IPS-18c (cell line): ENCODE data around the gene TMEM200A.

Experiments used
- H3K4me3 ChIP-seq: 2 replicates; pipeline ENCODE4 v1.7.0; 2013; ENCODE audit warnings: low read depth, mild to moderate bottlenecking, low read length, moderate library complexity; ENCODE audit not compliant: insufficient read depth
- H3K9me3 ChIP-seq: one replicate; pipeline ENCODE4 v1.6.1; 2013; ENCODE audit warnings: mild to moderate bottlenecking, low read length, moderate library complexity; ENCODE audit not compliant: control insufficient read depth, insufficient read depth

Gene TMEM200A

DNA sequence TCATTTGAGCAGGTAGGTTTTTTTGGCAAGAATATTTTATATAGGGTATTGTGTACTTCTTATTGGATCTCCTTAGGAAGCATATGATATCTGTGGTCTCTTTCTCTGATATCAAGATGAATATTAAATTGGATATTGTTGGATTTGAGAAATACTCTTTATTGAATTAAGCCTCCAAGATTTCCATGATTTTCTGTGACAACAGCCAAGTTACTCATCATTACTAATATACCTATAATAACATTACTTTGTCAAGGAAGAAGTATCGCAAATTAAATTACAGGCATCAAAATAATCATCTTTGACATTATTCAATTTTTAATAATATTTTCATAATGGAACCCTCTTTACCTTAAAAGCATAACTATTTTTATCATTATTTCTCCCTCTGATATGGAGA lies 86.5 kb downstream of the TMEM200A start:
- Histone ChIP-seq H3K4me3 (no peak overlapping the region), H3K9me3 (no peaks in the 10 kb centered on the region)

- Histone ChIP-seq H3K9me3 (no peaks in the 10 kb centered on the region), H3K4me3 (no peak overlapping the region)
Measured at GRCh38 chr6:130453230-130453629, 87.4 kb downstream of the TMEM200A start.

- no peak overlapping the region for H3K4me3 ChIP-seq
Measured at GRCh38 chr6:130457605-130458004, 91.8 kb downstream of the TMEM200A start.

DNA sequence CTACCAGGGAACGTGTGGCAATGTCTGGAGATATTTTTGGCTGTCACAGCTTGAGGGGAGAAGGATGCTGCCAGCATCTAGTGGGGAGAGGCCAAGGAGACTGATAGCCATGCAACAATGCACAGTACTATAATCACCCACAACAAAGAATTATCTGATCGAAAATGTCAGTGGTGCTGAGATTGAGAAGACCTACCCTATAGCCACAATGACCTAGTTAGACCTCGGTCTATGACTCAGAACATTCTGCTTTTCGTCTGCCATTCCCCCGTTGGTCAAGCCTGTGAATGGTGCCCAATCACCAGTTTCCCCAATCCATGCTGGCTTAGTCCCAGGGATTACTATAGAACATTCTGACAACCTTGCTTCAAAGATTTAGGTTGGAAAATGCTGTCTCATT lies 93.5 kb downstream of the TMEM200A start:
- Histone ChIP-seq H3K9me3 (no peaks in the 10 kb centered on the region), H3K4me3 (no peak overlapping the region)

More at GRCh38 chr6:130457605-130458004, 91.8 kb downstream of the TMEM200A start:
- no peaks in the 10 kb centered on the region for H3K9me3 ChIP-seq

DNA sequence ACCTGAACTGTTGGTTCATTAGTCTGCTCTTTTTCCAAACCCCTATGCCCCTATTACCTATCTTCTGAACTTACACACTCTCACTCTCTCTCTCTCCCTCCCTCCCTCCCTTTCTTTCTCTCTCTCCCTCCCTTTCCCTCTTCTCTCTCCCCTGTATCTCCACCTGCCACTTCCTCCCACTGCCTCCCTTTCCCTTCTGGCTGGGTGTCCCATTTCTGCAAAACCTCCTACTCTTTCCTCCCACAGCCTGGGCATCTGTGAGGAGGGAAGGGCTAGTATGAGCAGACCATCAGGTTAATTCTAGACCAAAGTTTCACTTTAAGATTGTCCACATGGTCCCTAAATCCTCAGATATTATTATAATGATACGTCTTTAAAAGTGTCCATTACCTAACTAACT lies 95.1 kb downstream of the TMEM200A start:
- no peak overlapping the region for H3K4me3 ChIP-seq
- H3K9me3 ChIP-seq: no peaks in the 10 kb centered on the region

DNA sequence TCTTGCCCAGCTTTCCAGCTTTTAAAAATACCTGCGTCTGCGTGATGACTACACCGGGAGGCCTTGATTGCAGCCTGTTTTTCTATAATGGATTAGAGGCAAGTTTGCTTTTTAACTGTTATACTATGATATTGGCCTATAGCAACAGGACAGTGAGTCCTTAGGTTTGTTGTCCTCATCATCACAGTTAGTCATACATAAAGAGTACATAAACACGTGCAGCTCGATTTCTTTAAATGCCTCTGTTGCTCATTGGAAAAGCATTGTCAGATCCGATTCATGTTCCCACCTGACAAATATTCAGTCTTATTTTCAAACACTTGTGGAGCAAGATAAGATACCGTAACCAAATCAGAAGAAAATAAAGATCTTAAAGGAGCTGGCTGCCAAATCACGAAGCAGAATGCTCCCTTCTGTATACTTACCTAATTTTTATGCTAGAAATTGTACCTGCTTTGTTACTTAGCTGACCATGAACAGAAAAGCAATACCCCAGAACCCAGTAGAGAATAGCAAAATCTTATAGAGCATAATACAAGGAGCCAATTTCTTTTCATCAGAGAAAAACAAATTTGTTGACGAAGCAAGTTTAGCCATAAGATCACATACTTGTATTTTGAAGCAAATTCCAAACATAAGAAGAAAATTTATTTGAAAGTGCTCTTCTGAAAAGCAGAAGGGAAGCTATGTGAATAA lies 100.4 kb downstream of the TMEM200A start:
- H3K4me3 ChIP-seq: no peak overlapping the region
- no peaks in the 10 kb centered on the region for H3K9me3 ChIP-seq

GRCh38 chr6:130466748-130467061 lies 100.9 kb downstream of the TMEM200A start:
- H3K4me3 ChIP-seq: no peak overlapping the region
- H3K9me3 ChIP-seq: no peaks in the 10 kb centered on the region

DNA sequence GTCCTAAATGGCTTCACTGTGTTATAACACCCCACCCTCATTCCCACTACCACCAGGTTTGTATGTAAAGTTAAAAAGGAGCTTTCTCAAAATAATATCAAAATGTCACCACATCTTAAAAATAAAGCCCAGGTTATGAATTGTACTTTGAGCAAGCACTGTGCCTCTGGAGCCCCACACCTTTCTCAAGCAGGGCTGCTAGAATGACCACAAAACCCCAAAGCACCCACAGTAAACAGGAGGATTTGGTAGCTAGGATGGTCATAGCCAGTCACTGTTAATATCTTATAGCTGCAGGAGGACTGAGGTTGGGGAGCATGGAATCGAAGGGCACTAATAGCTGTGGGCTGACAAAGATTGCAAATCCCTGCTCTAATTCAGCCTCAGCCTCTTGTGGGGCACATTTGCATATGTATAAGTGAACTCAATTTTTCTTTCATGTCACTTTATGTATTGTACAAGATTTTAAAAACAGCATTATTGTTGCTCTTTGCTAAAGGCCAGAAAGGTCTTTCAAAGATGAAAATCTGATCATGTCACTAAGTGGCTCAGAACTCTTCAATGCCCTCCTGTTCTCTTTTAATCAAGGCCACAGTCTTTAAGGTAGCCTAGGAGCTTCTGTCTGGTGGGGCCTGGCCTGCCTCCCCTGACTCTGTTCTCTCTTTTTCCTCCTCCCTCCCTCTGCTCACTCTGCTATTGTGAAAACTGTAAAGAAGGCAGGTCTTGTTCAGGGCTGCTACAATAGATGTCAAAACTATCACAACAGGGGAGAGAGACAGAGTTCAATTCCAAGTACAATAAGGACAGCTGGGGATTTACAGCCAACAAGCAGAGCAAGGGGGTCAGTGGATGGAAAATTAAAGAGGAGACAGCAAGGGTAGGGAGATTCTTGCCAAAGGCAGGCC lies 101.6 kb downstream of the TMEM200A start:
- H3K9me3 ChIP-seq: no peaks in the 10 kb centered on the region

DNA sequence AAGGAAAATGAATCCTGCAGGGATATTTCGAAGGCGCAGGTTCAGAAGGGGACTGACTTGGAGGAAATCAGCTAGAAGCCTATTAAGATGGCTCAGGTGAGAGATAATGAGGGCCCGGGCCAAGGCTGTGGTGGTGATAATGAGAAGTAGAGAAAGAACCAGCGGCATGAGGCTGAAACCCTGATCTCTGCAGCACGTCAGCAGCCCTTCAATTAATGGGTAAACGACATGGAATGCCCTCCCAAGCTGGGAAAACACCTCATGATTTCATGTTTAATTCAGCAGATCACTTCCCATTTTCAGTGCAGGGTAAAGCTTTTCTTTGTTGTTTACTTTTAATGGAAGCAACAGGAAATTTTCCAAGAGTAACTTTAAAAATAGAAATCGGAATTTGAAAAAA lies 104.9 kb downstream of the TMEM200A start:
- Histone ChIP-seq H3K4me3 (no peak overlapping the region), H3K9me3 (no peaks in the 10 kb centered on the region)

More for the DNA sequence above, 101.6 kb downstream of the TMEM200A start:
- H3K4me3 ChIP-seq: no peak overlapping the region

- Histone ChIP-seq H3K9me3 (peaks cover 2% of the 10 kb centered on the region), H3K4me3 (no peak overlapping the region)
Measured at GRCh38 chr6:130473886-130474285, 108.1 kb downstream of the TMEM200A start.

GRCh38 chr6:130482645-130483390 lies 117.0 kb downstream of the TMEM200A start:
- no peak overlapping the region for H3K4me3 ChIP-seq
- no peaks in the 10 kb centered on the region for H3K9me3 ChIP-seq

DNA sequence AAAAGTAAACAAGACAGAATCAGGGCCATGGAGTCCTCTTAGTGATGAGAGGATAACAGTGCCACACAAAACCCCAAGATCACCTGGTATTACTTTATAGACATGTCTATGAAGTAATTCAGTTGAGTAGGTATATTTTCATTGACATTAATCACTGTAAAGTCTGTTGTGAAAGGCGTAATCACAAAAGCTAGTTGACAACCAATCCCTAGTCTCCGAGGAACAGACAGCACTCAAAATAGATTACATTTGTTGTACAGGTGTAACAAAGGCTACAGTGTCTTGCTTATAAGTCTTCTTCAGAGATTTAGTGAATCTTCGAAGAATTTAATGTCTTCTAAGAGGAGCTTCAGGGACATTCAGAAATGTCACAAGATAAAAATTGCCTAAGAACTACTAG lies 120.1 kb downstream of the TMEM200A start:
- Histone ChIP-seq H3K9me3 (no peaks in the 10 kb centered on the region), H3K4me3 (no peak overlapping the region)

DNA sequence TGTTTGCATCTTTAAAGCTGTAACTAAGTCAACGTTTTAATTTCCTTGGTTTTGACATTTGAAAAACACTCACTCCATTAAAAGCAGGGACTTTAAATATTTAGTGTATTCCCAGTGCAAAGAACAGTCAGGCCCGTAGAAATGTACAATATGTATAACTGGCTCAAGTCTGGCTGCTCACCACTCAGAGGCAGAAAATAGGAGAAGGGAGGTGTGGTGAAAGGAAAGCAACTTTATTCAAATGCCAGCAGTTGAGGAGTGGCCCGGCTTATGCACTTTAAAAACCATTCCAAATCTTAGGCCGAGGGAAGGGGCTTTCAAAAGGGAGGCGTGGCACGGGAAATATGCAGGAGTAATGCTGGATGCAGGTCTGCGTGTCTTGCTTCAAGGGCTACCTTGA lies 120.6 kb downstream of the TMEM200A start:
- Histone ChIP-seq H3K4me3 (no peak overlapping the region), H3K9me3 (no peaks in the 10 kb centered on the region)

- no peak overlapping the region for H3K4me3 ChIP-seq
- H3K9me3 ChIP-seq: peaks cover 2% of the 10 kb centered on the region
Measured at GRCh38 chr6:130489514-130489913, 123.7 kb downstream of the TMEM200A start.
